Endothelial cell of umbilical vein (primary cell): ENCODE data around the gene SEZ6L. TPM values are rescaled to one million over a fixed set of nuclear protein-coding genes. Genes with fewer than 3 reads are reported as not detected.

Source experiments
- BruUV-seq: library from RNA; stranded (reverse); fragments of 400-500 nt; replicated peaks from 2 replicates; lab custom pipeline; 2021; lab: Mats Ljungman, UMichigan
- CTCF ChIA-PET: fragments of 300-600, 350-600 bp; sonication (Branson Sonifier 250); formaldehyde crosslinking; loops from one replicate; lab custom pipeline; 2021; ENCODE audit warnings: antibody characterized with exemption, inconsistent platforms; lab: Charles Lee
- POLR2A ChIA-PET: fragments of 300-600, 350-600 bp; sonication (Branson Sonifier 250); formaldehyde crosslinking; loops from one replicate; lab custom pipeline; 2021; ENCODE audit warnings: antibody characterized with exemption, inconsistent platforms; lab: Charles Lee
- DNase-seq: peaks from one replicate; pipeline ENCODE4 v3.0.0-alpha.2; 2011; ENCODE audit warnings: low read depth, low spot score
- FAIRE-seq: peaks from 2 replicates; lab custom pipeline; 2011; peaks lifted over from hg19 to GRCh38; lab: Jason Lieb, UNC
- H2AFZ ChIP-seq: 2 replicates; pipeline ENCODE4 v1.6.0; 2012; ENCODE audit warnings: low read depth, low read length, control low read depth, inconsistent platforms
- H3K27ac ChIP-seq: 2 replicates; pipeline ENCODE4 v1.5.1; 2011; ENCODE audit warnings: low read depth, mild to moderate bottlenecking, control low read depth, low read length, moderate library complexity; ENCODE audit not compliant: insufficient read depth
- H3K27me3 ChIP-seq, 2 experiments: 2 replicates each; pipeline versions ENCODE4 v1.6.0 to v1.6.1; 2011; ENCODE audit warnings: low read length in 2 of 2, mixed read lengths in 1 of 2; ENCODE audit not compliant: control insufficient read depth in 2 of 2, insufficient read depth in 2 of 2
- H3K36me3 ChIP-seq, 2 experiments: 2 replicates in 1 of 2; 3 replicates in 1 of 2; pipeline ENCODE4 v1.5.1; 2011; ENCODE audit warnings: low read length in 2 of 2, mild to moderate bottlenecking in 1 of 2, moderate library complexity in 1 of 2; ENCODE audit not compliant: control insufficient read depth in 2 of 2, insufficient read depth in 2 of 2; ENCODE audit errors: extremely low read depth in 1 of 2
- H3K4me1 ChIP-seq: 3 replicates; pipeline ENCODE4 v1.5.1; 2011; ENCODE audit warnings: mild to moderate bottlenecking, low read length; ENCODE audit not compliant: control insufficient read depth, insufficient read depth; ENCODE audit errors: extremely low read depth
- H3K4me2 ChIP-seq: 2 replicates; pipeline ENCODE4 v1.6.1; 2011; ENCODE audit warnings: low read length, control low read depth, mixed read lengths; ENCODE audit not compliant: insufficient read depth
- H3K4me3 ChIP-seq, 3 experiments: fragments of 200-600 bp in 1 of 3; sonication (generic), shearing (Covaris generic) in 1 of 3; replicated peaks in 1 of 3; 2 replicates each; pipeline ENCODE4 v1.5.1; 2011 to 2016; ENCODE audit warnings: control low read depth in 3 of 3, low read length in 3 of 3, mild to moderate bottlenecking in 2 of 3, inconsistent platforms in 1 of 3, low read depth in 1 of 3, moderate library complexity in 1 of 3; ENCODE audit not compliant: insufficient read depth in 1 of 3
- H3K79me2 ChIP-seq: 2 replicates; pipeline ENCODE4 v1.6.0; 2012; ENCODE audit warnings: low read length, inconsistent platforms; ENCODE audit not compliant: control insufficient read depth, insufficient read depth
- H3K9ac ChIP-seq: replicated peaks from 2 replicates; pipeline ENCODE3; 2011; ENCODE audit warnings: low read length, control low read depth; ENCODE audit not compliant: insufficient read depth; ENCODE audit errors: extremely low read depth
- H3K9me1 ChIP-seq: replicated peaks from 3 replicates; pipeline ENCODE4 v1.6.0; 2011; ENCODE audit warnings: mild to moderate bottlenecking, low read length; ENCODE audit not compliant: control insufficient read depth, insufficient read depth; ENCODE audit errors: extremely low read depth
- H3K9me3 ChIP-seq: replicated peaks from 2 replicates; pipeline ENCODE4 v1.5.1; 2012; ENCODE audit warnings: low read length, inconsistent platforms; ENCODE audit not compliant: control insufficient read depth, insufficient read depth
- H4K20me1 ChIP-seq: replicated peaks from 2 replicates; pipeline ENCODE3; 2011; ENCODE audit warnings: mild to moderate bottlenecking, low read length; ENCODE audit not compliant: control insufficient read depth, insufficient read depth; ENCODE audit errors: extremely low read depth
- CTCF ChIP-seq, 2 donors: IDR thresholded peaks; 1 replicate in 1 of 2; 2 replicates in 1 of 2; pipeline ENCODE4 v1.5.1; 2011; ENCODE audit warnings: low read length in 2 of 2, mild to moderate bottlenecking in 2 of 2, moderate library complexity in 2 of 2, control low read depth in 1 of 2, inconsistent platforms in 1 of 2, low read depth in 1 of 2; ENCODE audit not compliant: insufficient read depth in 1 of 2; ENCODE audit errors: extremely low read depth in 1 of 2
- GATA2 ChIP-seq: IDR thresholded peaks from 2 replicates; pipeline ENCODE4 v1.7.0; 2011; ENCODE audit warnings: low read depth, mild to moderate bottlenecking, moderate library complexity, mixed read lengths, low read length; ENCODE audit not compliant: insufficient read length, insufficient read depth
- JUN ChIP-seq: IDR thresholded peaks from 2 replicates; pipeline ENCODE4 v1.6.1; 2011; ENCODE audit warnings: borderline replicate concordance, low read depth; ENCODE audit not compliant: insufficient read length, insufficient read depth
- MAX ChIP-seq: IDR thresholded peaks from 2 replicates; pipeline ENCODE4 v1.6.1; 2011; ENCODE audit not compliant: insufficient read depth, insufficient read length
- POLR2A ChIP-seq: IDR thresholded peaks from 2 replicates; pipeline ENCODE4 v1.6.1; 2012; ENCODE audit warnings: low read depth, mild to moderate bottlenecking, control low read depth, low read length
- dilution Hi-C: fragments of 300-500 bp; cut with MboI; formaldehyde crosslinking; loops from one replicate; pipeline ENCODE4 v1.15.0; 2019; ENCODE audit warnings: low sequenced_read_pairs; ENCODE audit not compliant: extremely low pct_ligation_motif_present
- intact Hi-C: fragments of 100-400 bp; cut with micrococcal nuclease; formaldehyde crosslinking; loops from one replicate; pipeline ENCODE4 v1.10.0; 2022
- polyA plus RNA-seq, 4 experiments: library from polyadenylated mRNA; depleted of rRNA in 3 of 4; stranded (reverse) in 3 of 4; unstranded in 1 of 4; fragments of >200 nt; gene quantifications; 2 replicates each; pipeline versions ENCODE4 v1.2.1 to v1.2.3, GENCODE V29; 2011 to 2012; ENCODE audit warnings: missing spikeins in 1 of 4
- total RNA-seq: library from RNA; stranded (reverse); gene quantifications from 2 replicates; pipeline ENCODE4 v1.2.3, GENCODE V29; 2021

The SEZ6L gene
- total and polyA plus RNA-seq, 2 donors (not counting 3 experiments of a cell fraction or from before 2014, with no cell fraction given): not detected

DNA sequence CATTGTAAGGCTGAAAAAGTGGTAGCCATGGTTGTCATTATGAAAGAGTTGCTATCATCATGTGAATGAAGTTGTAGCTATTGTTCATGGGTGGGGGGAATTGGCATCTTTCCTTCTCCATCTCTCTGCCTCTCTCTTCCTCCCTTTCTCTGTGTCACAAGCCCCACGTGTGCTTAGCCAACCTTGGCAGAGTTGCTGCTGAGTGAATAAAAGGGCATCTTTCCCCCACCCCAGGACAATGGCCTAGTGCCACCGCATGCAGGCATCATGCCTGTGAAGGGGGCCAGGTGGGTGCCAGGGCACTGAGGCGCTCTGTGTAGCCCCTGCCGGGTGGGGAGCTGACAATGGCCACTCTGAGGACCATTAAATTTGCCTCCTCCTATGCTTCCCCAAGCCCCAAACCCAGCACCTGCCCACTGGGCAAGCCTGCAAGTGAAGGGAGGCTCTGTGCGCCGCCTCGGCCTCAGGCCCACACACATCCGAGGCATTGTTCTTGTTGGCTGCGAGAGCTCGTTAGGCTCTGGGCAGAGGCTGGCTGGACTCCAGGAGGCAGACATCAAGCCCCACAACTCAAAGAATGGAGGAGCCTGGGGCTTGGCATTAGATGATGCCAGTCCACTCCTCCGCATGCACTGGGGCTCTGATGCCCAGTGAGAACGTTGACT, 103.9 kb downstream of the SEZ6L start:
- Histone ChIP-seq H3K4me2 (no peak overlapping the region), H3K9me3 (no peaks in the 10 kb centered on the region), H4K20me1 (no peaks in the 10 kb centered on the region), H3K4me1 (no peaks in the 10 kb centered on the region), H3K27ac (no peak overlapping the region), H2AFZ (no peak overlapping the region), H3K36me3 (no peaks in the 10 kb centered on the region), H3K79me2 (no peaks in the 10 kb centered on the region), H3K4me3 (no peak overlapping the region), H3K9ac (no peak overlapping the region), H3K9me1 (no peaks in the 10 kb centered on the region), H3K27me3 (no peaks in the 10 kb centered on the region)
- dilution Hi-C loops: no loop called here
- POLR2A ChIA-PET: no interaction called here
- CTCF ChIA-PET: no interaction called here
- intact Hi-C loops: no loop called here
- TF ChIP-seq POLR2A: no peak
- no peak for TF ChIP-seq CTCF (IDR thresholded peaks at IDR 0.05; ENCODE audit: extremely low read depth in 1 of 2, insufficient read depth in 1 of 2, low read depth in 1 of 2, low read length in 2 of 2)
- DNase-seq (no peak), FAIRE-seq (no peak)
- BruUV-seq: no TSS peak

DNA sequence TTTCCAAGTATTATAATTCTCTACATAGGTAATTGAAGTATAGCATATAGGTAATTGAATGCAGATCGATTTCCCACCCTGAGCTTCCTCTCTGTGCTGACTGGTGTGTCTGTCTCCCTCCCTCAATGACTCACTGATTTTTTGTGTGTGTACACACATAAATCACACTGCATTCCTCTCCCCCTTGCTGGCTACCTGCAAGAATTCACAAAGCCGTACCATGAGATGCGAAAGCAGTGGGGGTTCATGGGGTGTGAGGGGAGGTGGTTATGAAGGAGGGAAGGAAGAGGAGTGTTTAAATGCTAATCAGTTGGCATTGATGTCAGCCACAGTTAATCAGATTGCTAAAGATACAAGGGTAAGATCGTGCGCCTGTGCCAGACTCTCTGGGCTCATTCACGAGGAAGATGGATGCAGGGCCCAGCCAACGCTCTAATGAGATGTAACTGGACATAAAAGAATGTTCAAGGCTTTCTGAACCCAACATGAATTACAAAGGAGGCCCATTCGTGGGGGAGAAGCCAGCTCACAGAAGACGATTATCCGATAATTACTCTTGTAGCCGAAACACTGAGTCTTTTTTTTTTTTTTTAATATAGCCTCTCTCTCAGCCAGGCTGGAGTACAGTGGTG, 107.4 kb downstream of the SEZ6L start:
- ChIA-PET CTCF (no interaction called here), POLR2A (no interaction called here)
- no peaks in the 10 kb centered on the region for H3K9me1 ChIP-seq
- no peak for FAIRE-seq
- intact Hi-C loops (no loop called here), dilution Hi-C loops (no loop called here)
- H3K4me1 ChIP-seq: no peaks in the 10 kb centered on the region
- H3K4me2 ChIP-seq: no peak overlapping the region
- no peaks in the 10 kb centered on the region for H3K79me2 ChIP-seq
- H3K4me3 ChIP-seq: no peak overlapping the region
- H2AFZ ChIP-seq: no peak overlapping the region
- TF ChIP-seq JUN (no peak), GATA2 (no peak), MAX (no peak)
- no peaks in the 10 kb centered on the region for H3K36me3 ChIP-seq
- no peaks in the 10 kb centered on the region for H3K27me3 ChIP-seq
- DNase-seq: no peak
- no TSS peak for BruUV-seq
- no peaks in the 10 kb centered on the region for H3K9me3 ChIP-seq
- no peak overlapping the region for H3K9ac ChIP-seq
- H4K20me1 ChIP-seq: no peaks in the 10 kb centered on the region
- no peak overlapping the region for H3K27ac ChIP-seq
